ENCODE results near the gene SEC24C.

Gene SEC24C

GRCh38 chr10:73800560-73801252 is 56.5 kb downstream of the SEC24C start:
- Histone ChIP-seq H3K4me3 (ENCODE audit: low read depth, low read length) (no peak overlapping the region), H2AFZ (no peak overlapping the region), H3K9ac (no peak overlapping the region), H3K4me2 (ENCODE audit: low read length) (no peak overlapping the region), H3K27ac (no peak overlapping the region), H3K4me1 (no peaks in the 10 kb centered on the region), H3K9me3 (ENCODE audit: control insufficient read depth, low read length) (no peaks in the 10 kb centered on the region), H3K27me3 (ENCODE audit: control insufficient read depth, insufficient read depth, low read length) (no peaks in the 10 kb centered on the region), H3K79me2 (no peaks in the 10 kb centered on the region), H3K36me3 (ENCODE audit: control insufficient read depth, insufficient read depth, low read length) (no peaks in the 10 kb centered on the region)
- no peak for TF ChIP-seq CTCF (IDR thresholded peaks at IDR 0.05)

- no peak overlapping the region for H3K27ac ChIP-seq
Measured at GRCh38 chr10:73801253-73801590, 57.0 kb downstream of the SEC24C start.

GRCh38 chr10:73802276-73802991 is 58.3 kb downstream of the SEC24C start:
- Histone ChIP-seq H3K36me3 (ENCODE audit: control insufficient read depth, insufficient read depth, low read length) (no peaks in the 10 kb centered on the region), H3K4me2 (ENCODE audit: low read length) (no peak overlapping the region)

More at GRCh38 chr10:73801253-73801590, 57.0 kb downstream of the SEC24C start:
- Histone ChIP-seq H3K9me3 (ENCODE audit: control insufficient read depth, low read length) (no peaks in the 10 kb centered on the region), H3K27me3 (ENCODE audit: control insufficient read depth, insufficient read depth, low read length) (no peaks in the 10 kb centered on the region), H3K4me3 (ENCODE audit: low read depth, low read length) (no peak overlapping the region), H3K4me1 (no peaks in the 10 kb centered on the region), H3K79me2 (peaks cover 1% of the 10 kb centered on the region), H3K4me2 (ENCODE audit: low read length) (no peak overlapping the region), H3K36me3 (ENCODE audit: control insufficient read depth, insufficient read depth, low read length) (no peaks in the 10 kb centered on the region), H3K9ac (no peak overlapping the region), H2AFZ (no peak overlapping the region)
- TF ChIP-seq CTCF (IDR thresholded peaks at IDR 0.05), result no peak

GRCh38 chr10:73803680-73804286 is 59.6 kb downstream of the SEC24C start:
- no peak overlapping the region for H3K9ac ChIP-seq
- H3K79me2 ChIP-seq, result peaks cover 12% of the 10 kb centered on the region
- H3K4me2 ChIP-seq (ENCODE audit: low read length), result no peak overlapping the region
- no peak overlapping the region for H3K4me3 ChIP-seq (ENCODE audit: low read depth, low read length)
- no peak overlapping the region for H3K27ac ChIP-seq
- TF ChIP-seq CTCF (IDR thresholded peaks at IDR 0.05), result no peak
- peaks cover 6% of the 10 kb centered on the region for H3K4me1 ChIP-seq
- H3K36me3 ChIP-seq (ENCODE audit: control insufficient read depth, insufficient read depth, low read length), result no peaks in the 10 kb centered on the region
- H2AFZ ChIP-seq, result no peak overlapping the region
- H3K27me3 ChIP-seq (ENCODE audit: control insufficient read depth, insufficient read depth, low read length), result no peaks in the 10 kb centered on the region
- no peaks in the 10 kb centered on the region for H3K9me3 ChIP-seq (ENCODE audit: control insufficient read depth, low read length)

More at GRCh38 chr10:73802276-73802991, 58.3 kb downstream of the SEC24C start:
- no peak for TF ChIP-seq CTCF (IDR thresholded peaks at IDR 0.05)
- Histone ChIP-seq H3K9me3 (ENCODE audit: control insufficient read depth, low read length) (no peaks in the 10 kb centered on the region), H3K9ac (no peak overlapping the region), H3K79me2 (peaks cover 10% of the 10 kb centered on the region), H3K27me3 (ENCODE audit: control insufficient read depth, insufficient read depth, low read length) (no peaks in the 10 kb centered on the region), H3K27ac (no peak overlapping the region), H3K4me3 (ENCODE audit: low read depth, low read length) (no peak overlapping the region), H2AFZ (no peak overlapping the region), H3K4me1 (peaks cover 5% of the 10 kb centered on the region)
